ENCODE results near the gene AGBL1.

AGBL1 gene

GRCh38 chr15:86591158-86591557 lies 511.5 kb downstream of the AGBL1 start:
- DNase-seq (ENCODE audit: low spot score): no peak

- no peak for DNase-seq (ENCODE audit: low spot score)
These were observed 512.5 kb downstream of the AGBL1 start for GRCh38 chr15:86591994-86592735.

GRCh38 chr15:86595741-86596140 lies 516.1 kb downstream of the AGBL1 start:
- DNase-seq (ENCODE audit: low spot score): no peak

- DNase-seq (ENCODE audit: low spot score): peak; percentile 9
These were observed 523.8 kb downstream of the AGBL1 start for GRCh38 chr15:86603466-86603865.

- DNase-seq (ENCODE audit: low spot score): peak; percentile 15
These were observed 529.0 kb downstream of the AGBL1 start for GRCh38 chr15:86608461-86609205.

- DNase-seq (ENCODE audit: low spot score): no peak
These were observed 529.6 kb downstream of the AGBL1 start for GRCh38 chr15:86609275-86609674.

- no peak for DNase-seq (ENCODE audit: low spot score)
These were observed 530.4 kb downstream of the AGBL1 start for GRCh38 chr15:86610038-86610437.

GRCh38 chr15:86611417-86612040 lies 531.9 kb downstream of the AGBL1 start:
- DNase-seq (ENCODE audit: low spot score): no peak

GRCh38 chr15:86615411-86615810 lies 535.7 kb downstream of the AGBL1 start:
- DNase-seq (ENCODE audit: low spot score): no peak

- no peak for DNase-seq (ENCODE audit: low spot score)
These were observed 536.1 kb downstream of the AGBL1 start for GRCh38 chr15:86615816-86616215.

- no peak for DNase-seq (ENCODE audit: low spot score)
These were observed 537.1 kb downstream of the AGBL1 start for GRCh38 chr15:86616771-86617170.

- DNase-seq (ENCODE audit: low spot score): no peak
These were observed 540.5 kb downstream of the AGBL1 start for GRCh38 chr15:86620157-86620556.

- DNase-seq (ENCODE audit: low spot score): no peak
These were observed 541.1 kb downstream of the AGBL1 start for GRCh38 chr15:86620641-86621349.

GRCh38 chr15:86623236-86623635 lies 543.6 kb downstream of the AGBL1 start:
- DNase-seq (ENCODE audit: low spot score): no peak

GRCh38 chr15:86624261-86625036 lies 544.8 kb downstream of the AGBL1 start:
- DNase-seq (ENCODE audit: low spot score): peak; percentile 70

- no peak for DNase-seq (ENCODE audit: low spot score)
These were observed 550.0 kb downstream of the AGBL1 start for GRCh38 chr15:86629409-86630356.

GRCh38 chr15:86630946-86631345 lies 551.3 kb downstream of the AGBL1 start:
- DNase-seq (ENCODE audit: low spot score): no peak

GRCh38 chr15:86634146-86634545 lies 554.5 kb downstream of the AGBL1 start:
- no peak for DNase-seq (ENCODE audit: low spot score)

GRCh38 chr15:86634992-86635638 lies 555.4 kb downstream of the AGBL1 start:
- no peak for DNase-seq (ENCODE audit: low spot score)

GRCh38 chr15:86644339-86644738 lies 564.7 kb downstream of the AGBL1 start:
- DNase-seq (ENCODE audit: low spot score): no peak
